T follicular helper cell (primary cell): ENCODE measurements around the gene MATK.
A peak's percentile ranks its signal among the peaks of the same experiment; 100 is the strongest.

Source experiments
- DNase-seq: peaks from one replicate; pipeline ENCODE4 v3.0.0-alpha.2; 2020; ENCODE audit warnings: low read depth
- total RNA-seq, 2 experiments: gene quantifications; one replicate each; lab custom pipeline; 2026; lab: John Stamatoyannopoulos, UW

MATK gene
- 15.1 to 46.1 reads per million in 2 experiments for total RNA-seq

- no peak for DNase-seq
Measured at GRCh38 chr19:3785938-3786824, at the start of gene MATK. MATK (minus strand) TSS chr19:3786381; CDS start chr19:3785135, 1,246 bp downstream.

- no peak for DNase-seq
Measured at GRCh38 chr19:3835055-3835435, 48.9 kb upstream of the MATK start.

GRCh38 chr19:3834349-3835054, 48.3 kb upstream of the MATK start:
- DNase-seq: no peak

GRCh38 chr19:3833578-3834348, 47.6 kb upstream of the MATK start:
- DNase-seq: no peak

GRCh38 chr19:3832001-3832400, 45.8 kb upstream of the MATK start:
- no peak for DNase-seq

GRCh38 chr19:3831601-3832000, 45.4 kb upstream of the MATK start:
- no peak for DNase-seq

- no peak for DNase-seq
Measured at GRCh38 chr19:3830621-3831589, 44.7 kb upstream of the MATK start.

- DNase-seq: no peak
Measured at GRCh38 chr19:3827306-3827705, 41.1 kb upstream of the MATK start.

- no peak for DNase-seq
Measured at GRCh38 chr19:3826163-3826562, 40.0 kb upstream of the MATK start.

GRCh38 chr19:3825286-3825956, 39.2 kb upstream of the MATK start:
- DNase-seq: no peak

- no peak for DNase-seq
Measured at GRCh38 chr19:3823350-3823713, 37.2 kb upstream of the MATK start.

GRCh38 chr19:3822683-3823349, 36.6 kb upstream of the MATK start:
- no peak for DNase-seq

GRCh38 chr19:3821857-3822364, 35.7 kb upstream of the MATK start:
- peak; percentile 76 for DNase-seq

- no peak for DNase-seq
Measured at GRCh38 chr19:3821156-3821555, 35.0 kb upstream of the MATK start.

GRCh38 chr19:3819989-3820388, 33.8 kb upstream of the MATK start:
- no peak for DNase-seq

- DNase-seq: no peak
Measured at GRCh38 chr19:3818918-3819317, 32.7 kb upstream of the MATK start.

- no peak for DNase-seq
Measured at GRCh38 chr19:3818466-3818865, 32.3 kb upstream of the MATK start.

GRCh38 chr19:3817761-3818160, 31.6 kb upstream of the MATK start:
- no peak for DNase-seq

GRCh38 chr19:3816566-3817218, 30.5 kb upstream of the MATK start:
- no peak for DNase-seq
